ENCODE measurements around the gene CCDC157.

The CCDC157 gene

DNA sequence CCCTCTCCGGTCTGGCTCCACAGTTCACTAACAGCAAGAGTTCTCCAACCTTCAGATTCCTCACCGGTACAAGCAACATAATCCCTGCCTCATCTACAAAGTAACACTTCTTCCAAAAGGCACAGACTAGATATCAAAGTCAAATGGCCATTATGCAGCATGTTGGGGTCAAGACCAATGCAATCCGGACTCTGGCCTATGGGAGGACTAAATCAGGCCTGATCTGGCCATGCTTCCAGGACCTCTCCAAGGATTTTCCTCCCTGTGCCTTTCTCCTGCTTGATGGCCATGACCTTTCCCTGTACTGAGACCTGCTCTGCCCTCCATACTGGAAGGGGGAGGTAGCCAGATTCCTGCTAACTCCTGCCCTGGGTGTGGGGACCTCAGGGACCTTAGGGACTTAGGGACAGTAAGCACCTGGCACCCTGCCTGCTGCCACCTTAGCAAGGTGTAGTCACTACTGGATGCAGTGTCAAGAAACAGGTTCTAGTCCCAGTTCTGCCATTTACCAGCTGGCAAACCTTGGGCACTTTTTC is 36.7 kb upstream of the CCDC157 start:
- TF ChIP-seq TAF1 (IDR thresholded peaks at IDR 0.05; ENCODE audit: borderline replicate concordance, insufficient read depth, low read length): no peak
- TF ChIP-seq SIN3A (IDR thresholded peaks at IDR 0.05; ENCODE audit: borderline replicate concordance, insufficient read depth, low read length): no peak
- no peak for TF ChIP-seq POLR2AphosphoS5 (IDR thresholded peaks at IDR 0.05; ENCODE audit: low read depth, low read length)
- no peak for TF ChIP-seq FOXP2 (optimal IDR thresholded peaks at IDR 0.05; ENCODE audit: borderline replicate concordance, extremely low read depth, extremely low read length, insufficient read depth)
- TF ChIP-seq, protein P1, sequence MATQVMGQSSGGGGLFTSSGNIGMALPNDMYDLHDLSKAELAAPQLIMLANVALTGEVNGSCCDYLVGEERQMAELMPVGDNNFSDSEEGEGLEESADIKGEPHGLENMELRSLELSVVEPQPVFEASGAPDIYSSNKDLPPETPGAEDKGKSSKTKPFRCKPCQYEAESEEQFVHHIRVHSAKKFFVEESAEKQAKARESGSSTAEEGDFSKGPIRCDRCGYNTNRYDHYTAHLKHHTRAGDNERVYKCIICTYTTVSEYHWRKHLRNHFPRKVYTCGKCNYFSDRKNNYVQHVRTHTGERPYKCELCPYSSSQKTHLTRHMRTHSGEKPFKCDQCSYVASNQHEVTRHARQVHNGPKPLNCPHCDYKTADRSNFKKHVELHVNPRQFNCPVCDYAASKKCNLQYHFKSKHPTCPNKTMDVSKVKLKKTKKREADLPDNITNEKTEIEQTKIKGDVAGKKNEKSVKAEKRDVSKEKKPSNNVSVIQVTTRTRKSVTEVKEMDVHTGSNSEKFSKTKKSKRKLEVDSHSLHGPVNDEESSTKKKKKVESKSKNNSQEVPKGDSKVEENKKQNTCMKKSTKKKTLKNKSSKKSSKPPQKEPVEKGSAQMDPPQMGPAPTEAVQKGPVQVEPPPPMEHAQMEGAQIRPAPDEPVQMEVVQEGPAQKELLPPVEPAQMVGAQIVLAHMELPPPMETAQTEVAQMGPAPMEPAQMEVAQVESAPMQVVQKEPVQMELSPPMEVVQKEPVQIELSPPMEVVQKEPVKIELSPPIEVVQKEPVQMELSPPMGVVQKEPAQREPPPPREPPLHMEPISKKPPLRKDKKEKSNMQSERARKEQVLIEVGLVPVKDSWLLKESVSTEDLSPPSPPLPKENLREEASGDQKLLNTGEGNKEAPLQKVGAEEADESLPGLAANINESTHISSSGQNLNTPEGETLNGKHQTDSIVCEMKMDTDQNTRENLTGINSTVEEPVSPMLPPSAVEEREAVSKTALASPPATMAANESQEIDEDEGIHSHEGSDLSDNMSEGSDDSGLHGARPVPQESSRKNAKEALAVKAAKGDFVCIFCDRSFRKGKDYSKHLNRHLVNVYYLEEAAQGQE (IDR thresholded peaks at IDR 0.05; ENCODE audit: insufficient read depth in 1 of 2, low read depth in 2 of 2, low read length in 2 of 2): no peak

DNA sequence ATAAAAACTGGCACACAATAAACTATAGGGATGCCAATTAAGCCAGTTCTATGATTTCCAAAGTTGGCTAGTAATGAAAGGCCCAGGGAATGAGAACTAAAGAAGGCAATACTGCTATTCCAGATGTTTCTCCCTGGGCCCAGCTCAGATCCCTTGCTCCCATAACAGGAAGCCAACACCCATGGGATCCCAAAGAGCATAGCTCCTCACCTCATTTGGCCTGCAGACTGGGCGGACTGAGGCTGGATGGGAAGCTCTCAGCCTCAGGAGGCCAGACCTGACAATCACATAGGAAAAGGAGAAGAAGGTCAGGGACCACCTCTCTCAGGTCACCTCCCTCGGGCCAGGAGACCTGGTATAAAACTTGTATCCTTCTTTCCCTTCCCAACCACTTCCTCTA is 35.3 kb upstream of the CCDC157 start:
- TF ChIP-seq, protein P1 (IDR thresholded peaks at IDR 0.05; ENCODE audit: insufficient read depth in 1 of 2, low read depth in 2 of 2, low read length in 2 of 2): no peak
- TF ChIP-seq FOXP2 (optimal IDR thresholded peaks at IDR 0.05; ENCODE audit: borderline replicate concordance, extremely low read depth, extremely low read length, insufficient read depth) (no peak), POLR2AphosphoS5 (IDR thresholded peaks at IDR 0.05; ENCODE audit: low read depth, low read length) (no peak), SIN3A (IDR thresholded peaks at IDR 0.05; ENCODE audit: borderline replicate concordance, insufficient read depth, low read length) (no peak), TAF1 (IDR thresholded peaks at IDR 0.05; ENCODE audit: borderline replicate concordance, insufficient read depth, low read length) (no peak)

DNA sequence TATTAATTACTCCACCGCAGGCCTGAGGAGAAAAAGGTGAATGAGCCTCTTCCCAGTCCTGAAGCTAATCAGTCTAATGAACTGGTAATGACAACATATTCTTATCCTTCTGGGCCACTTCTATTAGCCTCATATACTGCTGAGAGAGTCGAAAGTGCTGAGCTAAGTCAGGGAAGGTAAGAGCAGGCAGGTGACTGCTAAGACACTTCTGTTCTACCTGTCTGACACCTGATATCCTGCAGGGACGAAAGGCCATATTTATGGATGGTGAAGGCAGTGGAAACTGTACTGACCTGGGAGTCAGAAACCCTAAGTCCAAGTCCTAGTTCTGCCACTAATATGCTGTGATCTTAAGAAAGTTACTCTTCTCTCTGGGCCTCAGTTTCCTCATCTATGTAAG is 33.6 kb upstream of the CCDC157 start:
- TF ChIP-seq TAF1 (IDR thresholded peaks at IDR 0.05; ENCODE audit: borderline replicate concordance, insufficient read depth, low read length) (no peak), POLR2AphosphoS5 (IDR thresholded peaks at IDR 0.05; ENCODE audit: low read depth, low read length) (no peak), FOXP2 (optimal IDR thresholded peaks at IDR 0.05; ENCODE audit: borderline replicate concordance, extremely low read depth, extremely low read length, insufficient read depth) (no peak), SIN3A (IDR thresholded peaks at IDR 0.05; ENCODE audit: borderline replicate concordance, insufficient read depth, low read length) (no peak)
- TF ChIP-seq, protein P1 (IDR thresholded peaks at IDR 0.05; ENCODE audit: insufficient read depth in 1 of 2, low read depth in 2 of 2, low read length in 2 of 2): no peak

DNA sequence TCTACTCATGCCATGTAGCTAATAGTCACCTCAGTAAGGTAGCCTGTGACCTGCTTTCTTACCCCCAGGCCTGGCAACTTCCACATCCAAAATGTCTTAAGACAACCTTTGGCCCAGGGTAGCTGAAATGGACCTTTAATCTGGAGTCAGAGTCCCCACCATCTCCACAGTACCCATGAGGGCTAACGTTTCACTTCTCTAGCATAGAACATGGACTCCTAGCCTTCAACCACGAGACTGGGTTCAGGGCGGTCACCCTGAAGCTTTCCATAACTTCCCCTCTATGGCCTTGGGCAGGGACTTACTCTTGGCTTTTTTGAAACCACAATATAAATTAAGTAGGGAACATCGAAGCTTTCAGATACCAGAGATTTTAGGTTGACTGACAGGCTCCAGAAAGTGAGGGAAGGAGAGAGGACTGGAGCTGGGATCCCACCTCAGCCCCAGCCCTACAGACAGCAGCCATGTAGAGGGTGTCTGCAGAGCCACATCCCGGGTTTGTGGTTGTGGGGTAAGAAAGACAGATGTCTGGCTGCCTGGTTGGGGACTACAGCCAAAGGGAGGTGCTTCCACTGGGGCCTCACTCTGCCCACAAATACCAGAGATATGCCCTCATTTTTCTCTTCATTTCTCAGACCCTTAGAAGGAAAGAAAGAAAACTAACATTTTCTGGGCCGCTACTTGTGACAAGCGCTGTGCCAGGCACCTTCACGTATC is 32.6 kb upstream of the CCDC157 start:
- TF ChIP-seq, protein P1 (IDR thresholded peaks at IDR 0.05; ENCODE audit: insufficient read depth in 1 of 2, low read depth in 2 of 2, low read length in 2 of 2): no peak
- TF ChIP-seq FOXP2 (optimal IDR thresholded peaks at IDR 0.05; ENCODE audit: borderline replicate concordance, extremely low read depth, extremely low read length, insufficient read depth) (no peak), TAF1 (IDR thresholded peaks at IDR 0.05; ENCODE audit: borderline replicate concordance, insufficient read depth, low read length) (no peak), POLR2AphosphoS5 (IDR thresholded peaks at IDR 0.05; ENCODE audit: low read depth, low read length) (no peak), SIN3A (IDR thresholded peaks at IDR 0.05; ENCODE audit: borderline replicate concordance, insufficient read depth, low read length) (no peak)

All from PFSK-1 (cell line).